Stimulated activated CD8-positive, alpha-beta memory T cell treated with anti-CD3 and anti-CD28 coated beads, Interleukin-15, amount 100 ng/mL, for 4 hours (primary cell): Measurements from ENCODE around the gene GRK3.

Experiments used
- DNase-seq, 2 donors: peaks; one replicate each; pipeline ENCODE4 v3.0.0-alpha.2; 2020; ENCODE audit warnings: low read depth in 2 of 2

Gene GRK3

GRCh38 chr22:25663654-25664053, 99.2 kb downstream of the GRK3 start:
- DNase-seq, result no peak

GRCh38 chr22:25666308-25666707, 101.8 kb downstream of the GRK3 start:
- no peak for DNase-seq

- no peak for DNase-seq
Observed at GRCh38 chr22:25668437-25668836, 104.0 kb downstream of the GRK3 start.

- DNase-seq, result no peak
Observed at GRCh38 chr22:25669253-25670069, 105.0 kb downstream of the GRK3 start.

- no peak for DNase-seq
Observed at GRCh38 chr22:25670070-25670461, 105.6 kb downstream of the GRK3 start.

- no peak for DNase-seq
Observed at GRCh38 chr22:25672289-25673084, 108.0 kb downstream of the GRK3 start.

- no peak for DNase-seq
Observed at GRCh38 chr22:25673713-25674112, 109.2 kb downstream of the GRK3 start.

GRCh38 chr22:25677631-25678030, 113.2 kb downstream of the GRK3 start:
- no peak for DNase-seq

GRCh38 chr22:25680051-25680450, 115.6 kb downstream of the GRK3 start:
- DNase-seq, result no peak

- DNase-seq, result no peak
Observed at GRCh38 chr22:25680956-25681355, 116.5 kb downstream of the GRK3 start.

- DNase-seq, result no peak
Observed at GRCh38 chr22:25682109-25682508, 117.6 kb downstream of the GRK3 start.

- DNase-seq, result no peak
Observed at GRCh38 chr22:25688627-25689026, 124.2 kb downstream of the GRK3 start.

GRCh38 chr22:25689631-25690030, 125.2 kb downstream of the GRK3 start:
- no peak for DNase-seq

- no peak for DNase-seq
Observed at GRCh38 chr22:25690798-25691197, 126.3 kb downstream of the GRK3 start.

- DNase-seq, result no peak
Observed at GRCh38 chr22:25692397-25693267, 128.2 kb downstream of the GRK3 start.

- DNase-seq, result no peak
Observed at GRCh38 chr22:25693268-25693565, 128.7 kb downstream of the GRK3 start.

- no peak for DNase-seq
Observed at GRCh38 chr22:25694196-25694907, 129.9 kb downstream of the GRK3 start.

- no peak for DNase-seq
Observed at GRCh38 chr22:25695146-25695545, 130.7 kb downstream of the GRK3 start.

GRCh38 chr22:25696763-25697162, 132.3 kb downstream of the GRK3 start:
- no peak for DNase-seq

GRCh38 chr22:25697181-25697664, 132.7 kb downstream of the GRK3 start:
- no peak for DNase-seq

GRCh38 chr22:25697978-25698377, 133.5 kb downstream of the GRK3 start:
- DNase-seq, result no peak
